Upper lobe of left lung (tissue), 4 donors: ENCODE data around the gene ABCG2.

Experiments
- EP300 ChIP-seq, 4 donors: sonication (generic); formaldehyde crosslinking; IDR thresholded peaks; one replicate each; pipeline ENCODE4 v1.5.1; 2017; ENCODE audit warnings: antibody characterized with exemption in 4 of 4, control low read depth in 2 of 4
- POLR2A ChIP-seq, 4 donors: fragments of 450-650 bp; IDR thresholded peaks; one replicate each; pipeline ENCODE4 v1.5.1; 2016 to 2017; ENCODE audit warnings: antibody characterized with exemption in 4 of 4, mild to moderate bottlenecking in 2 of 4
- TF ChIP-seq, protein P1 (sequence below), 6 experiments: fragments of 450-650 bp in 4 of 6; fragments of 200-600 bp in 2 of 6; sonication (generic) in 2 of 6; IDR thresholded peaks; one replicate each; pipeline ENCODE4 v1.5.1; 2016 to 2019; ENCODE audit warnings: antibody characterized with exemption in 6 of 6

- no peak for TF ChIP-seq POLR2A (IDR thresholded peaks at IDR 0.05)
- TF ChIP-seq, protein P1, sequence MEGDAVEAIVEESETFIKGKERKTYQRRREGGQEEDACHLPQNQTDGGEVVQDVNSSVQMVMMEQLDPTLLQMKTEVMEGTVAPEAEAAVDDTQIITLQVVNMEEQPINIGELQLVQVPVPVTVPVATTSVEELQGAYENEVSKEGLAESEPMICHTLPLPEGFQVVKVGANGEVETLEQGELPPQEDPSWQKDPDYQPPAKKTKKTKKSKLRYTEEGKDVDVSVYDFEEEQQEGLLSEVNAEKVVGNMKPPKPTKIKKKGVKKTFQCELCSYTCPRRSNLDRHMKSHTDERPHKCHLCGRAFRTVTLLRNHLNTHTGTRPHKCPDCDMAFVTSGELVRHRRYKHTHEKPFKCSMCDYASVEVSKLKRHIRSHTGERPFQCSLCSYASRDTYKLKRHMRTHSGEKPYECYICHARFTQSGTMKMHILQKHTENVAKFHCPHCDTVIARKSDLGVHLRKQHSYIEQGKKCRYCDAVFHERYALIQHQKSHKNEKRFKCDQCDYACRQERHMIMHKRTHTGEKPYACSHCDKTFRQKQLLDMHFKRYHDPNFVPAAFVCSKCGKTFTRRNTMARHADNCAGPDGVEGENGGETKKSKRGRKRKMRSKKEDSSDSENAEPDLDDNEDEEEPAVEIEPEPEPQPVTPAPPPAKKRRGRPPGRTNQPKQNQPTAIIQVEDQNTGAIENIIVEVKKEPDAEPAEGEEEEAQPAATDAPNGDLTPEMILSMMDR (IDR thresholded peaks at IDR 0.05): no peak
- TF ChIP-seq EP300 (IDR thresholded peaks at IDR 0.05): no peak
Observed at GRCh38 chr4:88144866-88145300, 13.6 kb downstream of the ABCG2 start.
